Osteocyte (in vitro differentiated cells): ENCODE results near the gene TAS2R10. TPM values are rescaled to one million over a fixed set of nuclear protein-coding genes. Genes with fewer than 3 reads are reported as not detected.
"Not testable (repeated sequence)": the region's sequence is repeated elsewhere in the genome, so short reads cannot be mapped to it uniquely, and the experiment has no call there.

Experiments
- DNase-seq: peaks from one replicate; pipeline ENCODE4 v3.0.0; 2021; ENCODE audit warnings: mixed read lengths; ENCODE audit not compliant: unreplicated experiment; ENCODE audit errors: extremely low spot score
- H3K27ac Mint-ChIP-seq: one replicate; pipeline ENCODE4 v1.8.0; 2021; ENCODE audit warnings: mild to moderate bottlenecking, mixed read lengths; ENCODE audit not compliant: unreplicated experiment
- H3K27me3 Mint-ChIP-seq: one replicate; pipeline ENCODE4 v1.8.0; 2021; ENCODE audit warnings: mixed read lengths; ENCODE audit not compliant: unreplicated experiment
- H3K36me3 Mint-ChIP-seq: one replicate; pipeline ENCODE4 v1.8.0; 2021; ENCODE audit warnings: mixed read lengths; ENCODE audit not compliant: unreplicated experiment
- H3K4me1 Mint-ChIP-seq: one replicate; pipeline ENCODE4 v1.8.0; 2021; ENCODE audit warnings: mixed read lengths; ENCODE audit not compliant: unreplicated experiment
- H3K4me3 Mint-ChIP-seq: one replicate; pipeline ENCODE4 v1.8.0; 2021; ENCODE audit warnings: mild to moderate bottlenecking, moderate library complexity, mixed read lengths; ENCODE audit not compliant: unreplicated experiment
- H3K9me3 Mint-ChIP-seq: one replicate; pipeline ENCODE4 v1.8.0; 2021; ENCODE audit warnings: mixed read lengths; ENCODE audit not compliant: unreplicated experiment
- CTCF ChIP-seq: fragments of 200-600 bp; sonication (generic); IDR thresholded peaks from 2 replicates; pipeline ENCODE4 v1.5.0; 2021; ENCODE audit warnings: antibody characterized with exemption, mild to moderate bottlenecking, moderate library complexity
- total RNA-seq: library from RNA; stranded (reverse); gene quantifications from 2 replicates; pipeline ENCODE4 v1.2.1, GENCODE V29; 2021

TAS2R10 gene
- total RNA-seq, 1 donor from 2014 or later, result 1.5 TPM

GRCh38 chr12:10810068-10810467, 16.1 kb downstream of the TAS2R10 start, which contains the start of gene TAS2R9:
Gene TAS2R9 (minus strand): TSS chr12:10810168. CDS start chr12:10810075, 93 bp downstream.
- H3K4me1 Mint-ChIP-seq, result no peaks in the 10 kb centered on the region
- H3K36me3 Mint-ChIP-seq, result no peaks in the 10 kb centered on the region
- no peak within 1 kb of the TSS for H3K27ac Mint-ChIP-seq
- H3K27me3 Mint-ChIP-seq, result peaks cover 28% of the 10 kb centered on the region
- TF ChIP-seq CTCF, result no peak
- no peaks in the 10 kb centered on the region for H3K9me3 Mint-ChIP-seq
- DNase-seq, result no peak
- no peak within 1 kb of the TSS for H3K4me3 Mint-ChIP-seq

GRCh38 chr12:10807186-10807585, 19.0 kb downstream of the TAS2R10 start, which contains the start of gene TAS2R8:
Gene TAS2R8 (minus strand): TSS chr12:10807286. CDS start chr12:10806980, 306 bp downstream.
- DNase-seq, result no peak
- TF ChIP-seq CTCF, result no peak
- no peaks in the 10 kb centered on the region for H3K4me1 Mint-ChIP-seq
- H3K36me3 Mint-ChIP-seq, result no peaks in the 10 kb centered on the region
- H3K27me3 Mint-ChIP-seq, result peaks cover 29% of the 10 kb centered on the region
- no peak within 1 kb of the TSS for H3K4me3 Mint-ChIP-seq
- H3K9me3 Mint-ChIP-seq, result no peaks in the 10 kb centered on the region
- no peak within 1 kb of the TSS for H3K27ac Mint-ChIP-seq

- Mint-ChIP-seq H3K4me1 (no peaks in the 10 kb centered on the region), H3K36me3 (no peaks in the 10 kb centered on the region), H3K27ac (no peak within 1 kb of the TSS), H3K9me3 (no peaks in the 10 kb centered on the region), H3K27me3 (peaks cover 43% of the 10 kb centered on the region), H3K4me3 (no peak within 1 kb of the TSS)
- TF ChIP-seq CTCF, result no peak
- no peak for DNase-seq
Observed at GRCh38 chr12:10802587-10802986, 23.6 kb downstream of the TAS2R10 start, which contains the start of gene TAS2R7. Gene TAS2R7 (minus strand): TSS chr12:10802627. CDS start chr12:10802570, 57 bp downstream.

GRCh38 chr12:10801741-10802140, 24.4 kb downstream of the TAS2R10 start:
- DNase-seq, result no peak
- Mint-ChIP-seq H3K4me3 (no peak overlapping the region), H3K9me3 (no peaks in the 10 kb centered on the region), H3K4me1 (no peaks in the 10 kb centered on the region), H3K27ac (no peak overlapping the region), H3K27me3 (peaks cover 47% of the 10 kb centered on the region), H3K36me3 (no peaks in the 10 kb centered on the region)
- no peak for TF ChIP-seq CTCF

- TF ChIP-seq CTCF, result no peak
- H3K4me1 Mint-ChIP-seq, result no peaks in the 10 kb centered on the region
- no peaks in the 10 kb centered on the region for H3K36me3 Mint-ChIP-seq
- no peak overlapping the region for H3K4me3 Mint-ChIP-seq
- H3K27ac Mint-ChIP-seq, result no peak overlapping the region
- H3K9me3 Mint-ChIP-seq, result no peaks in the 10 kb centered on the region
- peaks cover 24% of the 10 kb centered on the region for H3K27me3 Mint-ChIP-seq
- no peak for DNase-seq
Observed at GRCh38 chr12:10794222-10794621, 31.9 kb downstream of the TAS2R10 start.

- H3K4me3 Mint-ChIP-seq, H3K4me1 Mint-ChIP-seq: not testable (repeated sequence)
Observed at GRCh38 chr12:10791769-10792168, 34.4 kb downstream of the TAS2R10 start.

More at GRCh38 chr12:10791769-10792168, 34.4 kb downstream of the TAS2R10 start:
- H3K9me3 Mint-ChIP-seq, H3K36me3 Mint-ChIP-seq, DNase-seq, H3K27ac Mint-ChIP-seq: not testable (repeated sequence)
- peaks cover 23% of the 10 kb centered on the region for H3K27me3 Mint-ChIP-seq
